B cell (primary cell): ENCODE measurements around the gene OASL. TPM values are rescaled to one million over a fixed set of nuclear protein-coding genes. Genes with fewer than 3 reads are reported as not detected.

Source experiments
- ATAC-seq: fragments of 200-7000 bp; cut with Tn5 transposase; one replicate; pipeline ENCODE4 v1.10.0; 2021; ENCODE audit warnings: low read depth, mild to moderate bottlenecking, moderate number of reproducible peaks, moderate library complexity
- CTCF ChIA-PET: fragments of 350-600 bp; sonication (Branson Sonifier 250); formaldehyde crosslinking; loops from one replicate; lab custom pipeline; 2021; ENCODE audit warnings: antibody characterized with exemption, inconsistent platforms; lab: Charles Lee
- POLR2A ChIA-PET: fragments of 350-600 bp; sonication (Branson Sonifier 250); formaldehyde crosslinking; loops from one replicate; lab custom pipeline; 2021; ENCODE audit warnings: antibody characterized with exemption; lab: Charles Lee
- DNase-seq: peaks from one replicate; pipeline ENCODE4 v3.0.0; 2013
- H2AFZ ChIP-seq: 2 replicates; pipeline ENCODE4 v1.6.1; 2012; ENCODE audit warnings: mild to moderate bottlenecking, low read depth, low read length; ENCODE audit not compliant: insufficient read depth, poor library complexity, severe bottlenecking
- H3K27ac ChIP-seq, 2 donors: 1 replicate in 1 of 2; 2 replicates in 1 of 2; pipeline ENCODE4 v1.5.1; 2012 to 2013; ENCODE audit warnings: low read length in 2 of 2, mild to moderate bottlenecking in 2 of 2, moderate library complexity in 1 of 2
- H3K27me3 ChIP-seq, 4 experiments: fragments of 200-600 bp in 1 of 4; sonication (generic) in 1 of 4; replicated peaks in 1 of 4; 1 replicate in 2 of 4; 2 replicates in 2 of 4; pipeline versions ENCODE4 v1.6.1 to v1.7.0; 2013 to 2016; ENCODE audit warnings: low read length in 3 of 4, mild to moderate bottlenecking in 2 of 4, mixed read lengths in 1 of 4, moderate library complexity in 1 of 4; ENCODE audit not compliant: insufficient read depth in 4 of 4, control insufficient read depth in 3 of 4; ENCODE audit errors: control extremely low read depth in 1 of 4
- H3K36me3 ChIP-seq, 2 experiments: replicated peaks in 1 of 2; 1 replicate in 1 of 2; 2 replicates in 1 of 2; pipeline versions ENCODE4 v1.6.1 to v1.7.1; 2013; ENCODE audit warnings: low read length in 1 of 2; ENCODE audit not compliant: insufficient read depth in 2 of 2, control insufficient read depth in 1 of 2; ENCODE audit errors: control extremely low read depth in 1 of 2, extremely low read depth in 1 of 2
- H3K4me1 ChIP-seq, 2 donors: fragments of 200-600 bp in 1 of 2; sonication (generic) in 1 of 2; 1 replicate in 1 of 2; 2 replicates in 1 of 2; pipeline versions ENCODE4 v1.5.1 to v1.6.1; 2013 to 2017; ENCODE audit warnings: low read length in 2 of 2; ENCODE audit not compliant: control insufficient read depth in 2 of 2, insufficient read depth in 2 of 2
- H3K4me2 ChIP-seq: replicated peaks from 2 replicates; pipeline ENCODE3; 2012; ENCODE audit warnings: mild to moderate bottlenecking, low read depth, low read length; ENCODE audit not compliant: poor library complexity, severe bottlenecking
- H3K4me3 ChIP-seq, 5 experiments: fragments of 200-600 bp in 1 of 5; sonication (generic) in 1 of 5; 1 replicate in 3 of 5; 2 replicates in 2 of 5; pipeline versions ENCODE4 v1.5.1 to v1.7.0; 2011 to 2016; ENCODE audit warnings: low read length in 4 of 5, mild to moderate bottlenecking in 4 of 5, low read depth in 2 of 5, control low read depth in 1 of 5, moderate library complexity in 1 of 5; ENCODE audit not compliant: insufficient read depth in 1 of 5; ENCODE audit errors: control extremely low read depth in 1 of 5, extremely low read depth in 1 of 5
- H3K79me2 ChIP-seq: fragments of 200-600 bp; sonication (generic); one replicate; pipeline ENCODE4 v1.6.0; 2016; ENCODE audit warnings: low read length; ENCODE audit not compliant: control insufficient read depth, insufficient read depth
- H3K9ac ChIP-seq: fragments of 200-600 bp; sonication (generic); 2 replicates; pipeline ENCODE4 v1.6.1; 2017; ENCODE audit warnings: mild to moderate bottlenecking, low read length, moderate library complexity
- H3K9me3 ChIP-seq, 3 donors: one replicate each; pipeline versions ENCODE4 v1.6.1 to v1.7.1; 2013; ENCODE audit warnings: low read length in 2 of 3; ENCODE audit not compliant: control insufficient read depth in 2 of 3, insufficient read depth in 1 of 3; ENCODE audit errors: control extremely low read depth in 1 of 3
- H4K20me1 ChIP-seq: 2 replicates; pipeline ENCODE4 v1.6.0; 2012; ENCODE audit warnings: mild to moderate bottlenecking, low read length; ENCODE audit not compliant: insufficient read depth, control insufficient read depth, poor library complexity, severe bottlenecking
- H3K27ac Mint-ChIP-seq: one replicate; pipeline ENCODE4 v1.8.0; 2021; ENCODE audit warnings: mixed read lengths
- H3K27me3 Mint-ChIP-seq: one replicate; pipeline ENCODE4 v1.8.0; 2021; ENCODE audit warnings: mixed read lengths
- H3K4me1 Mint-ChIP-seq: one replicate; pipeline ENCODE4 v1.8.0; 2021; ENCODE audit warnings: mixed read lengths
- H3K4me3 Mint-ChIP-seq: one replicate; pipeline ENCODE4 v1.8.0; 2021; ENCODE audit warnings: mixed read lengths
- H3K9me3 Mint-ChIP-seq: one replicate; pipeline ENCODE4 v1.8.0; 2022; ENCODE audit warnings: mixed read lengths; ENCODE audit not compliant: insufficient read depth
- CTCF ChIP-seq: fragments of 200-600 bp; IDR thresholded peaks from one replicate; pipeline ENCODE4 v1.8.0; 2022; ENCODE audit warnings: antibody characterized with exemption, mild to moderate bottlenecking
- EZH2 ChIP-seq: IDR thresholded peaks from 2 replicates; pipeline ENCODE4 v1.6.1; 2012; ENCODE audit warnings: borderline replicate concordance, low read depth, mild to moderate bottlenecking, moderate library complexity, low read length; ENCODE audit not compliant: insufficient read depth, poor library complexity, severe bottlenecking
- WGBS: methylation state at CpG from one replicate; pipeline ENCODE4 v1.1.5; 2013; ENCODE audit warnings: missing lambda C conversion rate; ENCODE audit not compliant: insufficient coverage; 5-methylcytosine and 5-hydroxymethylcytosine counted together
- intact Hi-C: fragments of 100-400 bp; cut with micrococcal nuclease; formaldehyde crosslinking; loops from one replicate; pipeline ENCODE4 v1.10.0; 2022
- polyA plus RNA-seq: library from polyadenylated mRNA; depleted of rRNA; stranded (reverse); fragments of >200 nt; gene quantifications from 2 replicates; pipeline ENCODE4 v1.2.3, GENCODE V29; 2012
- total RNA-seq, 2 donors: library from RNA; stranded (reverse); fragments of 120-200 nt in 1 of 2; gene quantifications; 1 replicate in 1 of 2; 2 replicates in 1 of 2; pipeline versions ENCODE4 v1.2.3 to v1.2.4, GENCODE V29; 2013 to 2022

Gene OASL
- total and polyA plus RNA-seq, 2 donors (not counting 1 experiment from before 2014, with no cell fraction given), result 0.18 to 1.1 TPM

- Histone ChIP-seq H3K9me3 (no peaks in the 10 kb centered on the region), H3K36me3 (no peaks in the 10 kb centered on the region), H2AFZ (no peak overlapping the region), H3K27ac (no peak overlapping the region), H3K4me3 (no peak overlapping the region), H3K4me2 (no peak overlapping the region), H3K27me3 (no peaks in the 10 kb centered on the region), H3K9ac (no peak overlapping the region), H4K20me1 (no peaks in the 10 kb centered on the region), H3K4me1 (no peaks in the 10 kb centered on the region), H3K79me2 (no peaks in the 10 kb centered on the region)
- Mint-ChIP-seq H3K4me3 (no peak overlapping the region), H3K27me3 (no peaks in the 10 kb centered on the region), H3K27ac (no peak overlapping the region), H3K9me3 (peaks cover 3% of the 10 kb centered on the region), H3K4me1 (no peaks in the 10 kb centered on the region)
- CTCF ChIA-PET, result interaction anchor here (0.6 to 0.8 kb wide), 2 partner anchors 12 to 241 kb away, joined by 3 read pairs; no protein-coding TSS in a partner anchor
- POLR2A ChIA-PET, result no interaction called here
- TF ChIP-seq EZH2, result no peak
- TF ChIP-seq CTCF, result no peak
- 92% methylated on average over 4 of the region's 4 CpGs for WGBS
- ATAC-seq (no peak), DNase-seq (no peak)
- intact Hi-C loops, result no loop called here
Measured at GRCh38 chr12:120983759-120984158, 55.3 kb downstream of the OASL start.

DNA sequence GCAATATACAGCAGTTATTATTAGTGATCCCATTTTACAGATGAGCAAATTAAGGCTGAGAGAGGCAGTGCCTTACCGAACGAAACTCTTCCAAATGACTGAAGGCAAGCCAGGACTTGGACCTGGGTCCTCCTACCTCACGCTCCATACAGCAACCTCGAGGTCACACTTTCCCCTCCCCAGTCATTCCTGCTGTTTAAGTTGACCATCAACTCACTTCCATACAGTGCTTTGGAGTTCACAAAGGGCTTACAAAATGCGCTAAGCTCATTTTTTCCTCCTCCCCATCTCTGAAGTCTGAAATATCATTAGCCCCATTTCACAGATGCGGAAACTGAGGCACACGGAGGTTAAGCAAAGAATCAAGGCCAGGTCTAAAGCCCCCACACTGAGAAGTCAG lies 56.4 kb downstream of the OASL start:
- ChIA-PET POLR2A (no interaction called here), CTCF (interaction anchor here (0.6 kb wide), 1 partner anchor 405 kb away, joined by 3 read pairs; no protein-coding TSS in a partner anchor)
- H3K27me3 Mint-ChIP-seq, result no peaks in the 10 kb centered on the region
- Histone ChIP-seq H3K79me2 (no peaks in the 10 kb centered on the region), H3K27ac (no peak overlapping the region), H2AFZ (no peak overlapping the region), H3K36me3 (no peaks in the 10 kb centered on the region), H3K27me3 (no peaks in the 10 kb centered on the region), H4K20me1 (no peaks in the 10 kb centered on the region), H3K4me1 (no peaks in the 10 kb centered on the region), H3K9ac (no peak overlapping the region), H3K4me3 (no peak overlapping the region), H3K4me2 (no peak overlapping the region), H3K9me3 (no peaks in the 10 kb centered on the region)
- 96% methylated on average over 6 of the region's 7 CpGs for WGBS
- no peak for ATAC-seq
- no peak for DNase-seq
- no peaks in the 10 kb centered on the region for H3K9me3 Mint-ChIP-seq
- intact Hi-C loops, result no loop called here
- TF ChIP-seq CTCF (no peak), EZH2 (no peak)
- H3K4me3 Mint-ChIP-seq, result no peak overlapping the region
- H3K27ac Mint-ChIP-seq, result no peak overlapping the region
- H3K4me1 Mint-ChIP-seq, result no peaks in the 10 kb centered on the region
